Subcutaneous adipose tissue (tissue), 4 donors: ENCODE data around the gene DIP2C. TPM values are rescaled to one million over a fixed set of nuclear protein-coding genes. Genes with fewer than 3 reads are reported as not detected.

Experiments
- total RNA-seq, 4 donors: library from RNA; depleted of rRNA; stranded (reverse); fragments of >200 nt; gene quantifications; one replicate each; pipeline ENCODE4 v1.1.0, GENCODE V29; 2016
- TF ChIP-seq, protein P1 (sequence below): fragments of 450-650 bp; IDR thresholded peaks from one replicate; pipeline ENCODE4 v1.5.1; 2016; ENCODE audit warnings: low read depth, mild to moderate bottlenecking, control low read depth, antibody characterized with exemption, moderate library complexity

Gene DIP2C
- total RNA-seq, 4 donors from 2014 or later, result 32.1 to 64.0 (median 40.5) TPM

DNA sequence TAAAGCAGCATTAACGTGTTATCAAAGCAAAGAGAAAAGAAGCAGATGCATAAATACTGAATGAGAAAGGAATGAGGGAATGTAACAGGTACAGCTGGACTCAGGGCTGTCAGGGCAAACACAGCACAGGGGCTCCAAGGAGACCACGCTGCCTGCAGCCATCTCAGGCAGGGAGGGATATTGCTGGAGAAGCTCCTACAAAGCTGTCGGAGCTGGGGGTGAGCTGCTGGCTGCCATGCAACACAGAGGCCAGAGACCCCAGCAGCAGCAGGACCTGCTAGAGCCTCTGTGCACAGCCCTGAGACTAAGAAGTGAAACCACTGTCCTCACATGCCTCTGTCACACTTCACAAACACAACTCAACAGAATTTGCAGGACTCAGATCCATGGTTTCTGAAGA, 235.8 kb downstream of the DIP2C start:
- TF ChIP-seq, protein P1, sequence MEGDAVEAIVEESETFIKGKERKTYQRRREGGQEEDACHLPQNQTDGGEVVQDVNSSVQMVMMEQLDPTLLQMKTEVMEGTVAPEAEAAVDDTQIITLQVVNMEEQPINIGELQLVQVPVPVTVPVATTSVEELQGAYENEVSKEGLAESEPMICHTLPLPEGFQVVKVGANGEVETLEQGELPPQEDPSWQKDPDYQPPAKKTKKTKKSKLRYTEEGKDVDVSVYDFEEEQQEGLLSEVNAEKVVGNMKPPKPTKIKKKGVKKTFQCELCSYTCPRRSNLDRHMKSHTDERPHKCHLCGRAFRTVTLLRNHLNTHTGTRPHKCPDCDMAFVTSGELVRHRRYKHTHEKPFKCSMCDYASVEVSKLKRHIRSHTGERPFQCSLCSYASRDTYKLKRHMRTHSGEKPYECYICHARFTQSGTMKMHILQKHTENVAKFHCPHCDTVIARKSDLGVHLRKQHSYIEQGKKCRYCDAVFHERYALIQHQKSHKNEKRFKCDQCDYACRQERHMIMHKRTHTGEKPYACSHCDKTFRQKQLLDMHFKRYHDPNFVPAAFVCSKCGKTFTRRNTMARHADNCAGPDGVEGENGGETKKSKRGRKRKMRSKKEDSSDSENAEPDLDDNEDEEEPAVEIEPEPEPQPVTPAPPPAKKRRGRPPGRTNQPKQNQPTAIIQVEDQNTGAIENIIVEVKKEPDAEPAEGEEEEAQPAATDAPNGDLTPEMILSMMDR, result no peak

DNA sequence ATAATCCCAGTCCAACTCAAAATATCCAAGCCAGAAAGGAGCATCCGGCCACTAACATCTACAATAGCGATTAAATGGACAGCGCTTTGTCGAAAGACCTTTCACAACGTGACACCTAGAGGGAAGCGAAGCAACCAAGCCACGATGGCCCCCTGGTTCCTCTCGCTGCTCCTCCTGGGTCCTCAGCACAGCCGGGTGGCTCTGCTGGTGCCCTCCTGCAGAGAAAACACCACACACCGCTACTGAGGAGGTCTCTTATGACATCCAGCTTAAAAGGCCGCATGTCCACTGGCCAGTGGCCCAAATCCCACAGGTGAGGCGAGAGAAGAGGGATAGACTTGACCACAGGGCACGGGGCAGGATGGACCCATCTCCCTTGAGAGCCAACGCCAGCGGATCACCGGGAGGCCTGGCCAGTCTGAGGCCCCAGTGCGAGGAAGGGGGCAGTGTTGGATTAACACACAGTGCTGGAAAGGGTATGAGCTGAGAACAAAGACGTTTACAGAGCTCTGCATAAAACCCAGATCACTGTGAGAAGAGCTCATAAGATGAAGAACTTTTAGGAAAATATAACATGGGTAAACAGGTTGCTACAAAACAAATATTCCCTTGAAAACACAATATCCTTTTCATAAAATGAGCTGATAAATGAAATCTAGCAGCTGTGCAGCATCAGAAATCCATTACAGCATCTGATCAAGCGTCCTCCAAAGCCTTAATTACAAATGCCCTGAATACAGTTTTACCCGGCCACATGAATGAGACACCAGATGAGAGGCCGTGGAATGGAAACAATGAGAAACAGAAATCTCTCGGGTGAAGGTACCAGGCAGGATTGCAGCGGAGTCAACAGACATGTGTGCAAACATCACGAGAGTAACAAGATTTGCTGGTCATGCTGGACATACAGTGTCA, 236.7 kb downstream of the DIP2C start:
- TF ChIP-seq, protein P1, result no peak

DNA sequence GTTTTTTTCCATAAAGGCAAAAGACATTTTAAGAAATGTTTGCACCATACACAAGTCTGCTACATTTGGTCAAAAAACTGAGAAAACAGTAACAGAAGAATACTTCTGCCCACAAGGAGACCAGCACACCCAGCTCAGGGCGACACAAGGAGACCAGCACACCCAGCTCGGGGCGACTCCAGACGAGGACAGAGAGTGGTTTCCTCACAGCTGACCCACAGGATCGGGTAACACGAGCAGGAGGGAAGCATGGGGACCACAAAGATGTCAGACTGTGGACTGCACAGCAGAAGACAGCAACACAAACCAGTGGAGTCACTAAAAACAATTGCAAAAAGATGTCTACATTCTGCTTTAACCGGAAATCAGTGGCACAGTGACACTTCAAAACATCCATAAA, 237.6 kb downstream of the DIP2C start:
- TF ChIP-seq, protein P1, result no peak

DNA sequence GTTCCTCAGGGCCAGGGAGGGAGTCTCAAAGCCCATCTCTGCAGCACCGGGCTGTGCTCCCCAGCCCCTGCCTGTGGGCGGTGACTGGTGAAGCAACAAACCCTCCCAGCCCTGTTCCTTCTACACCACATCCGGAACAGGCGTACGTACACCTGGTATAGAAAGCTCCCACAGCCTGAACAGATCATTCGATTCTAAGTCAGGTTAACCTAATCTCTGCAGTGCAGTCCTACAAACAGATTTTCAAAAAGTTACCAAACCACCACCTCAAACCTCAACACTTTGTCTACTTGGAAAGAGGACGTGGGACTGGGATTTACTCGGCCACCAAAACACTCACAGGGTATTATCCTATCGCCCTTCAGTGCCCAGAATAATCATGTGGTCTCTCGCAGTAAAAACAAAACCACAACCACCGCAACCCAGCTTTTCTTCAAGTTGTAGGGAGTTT, 238.4 kb downstream of the DIP2C start:
- TF ChIP-seq, protein P1, result no peak

DNA sequence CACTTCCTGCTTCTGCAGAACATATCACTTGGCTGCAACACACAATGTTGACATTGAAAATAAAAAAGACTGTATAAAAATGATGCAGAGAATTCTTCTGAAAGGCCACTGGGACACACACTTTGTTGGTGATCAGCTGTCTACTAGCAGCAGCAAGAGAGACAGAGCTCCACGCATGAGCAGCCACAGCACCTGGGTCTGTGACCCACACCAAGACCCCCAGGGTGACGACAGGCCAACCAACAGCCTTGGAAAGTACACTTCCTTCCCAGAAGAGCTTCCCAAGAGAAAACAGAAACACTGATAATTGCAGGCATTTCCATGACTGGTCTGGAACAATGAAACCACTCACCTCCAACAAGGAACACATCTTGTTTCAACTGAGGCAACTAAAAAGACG, 239.0 kb downstream of the DIP2C start:
- TF ChIP-seq, protein P1, result no peak

DNA sequence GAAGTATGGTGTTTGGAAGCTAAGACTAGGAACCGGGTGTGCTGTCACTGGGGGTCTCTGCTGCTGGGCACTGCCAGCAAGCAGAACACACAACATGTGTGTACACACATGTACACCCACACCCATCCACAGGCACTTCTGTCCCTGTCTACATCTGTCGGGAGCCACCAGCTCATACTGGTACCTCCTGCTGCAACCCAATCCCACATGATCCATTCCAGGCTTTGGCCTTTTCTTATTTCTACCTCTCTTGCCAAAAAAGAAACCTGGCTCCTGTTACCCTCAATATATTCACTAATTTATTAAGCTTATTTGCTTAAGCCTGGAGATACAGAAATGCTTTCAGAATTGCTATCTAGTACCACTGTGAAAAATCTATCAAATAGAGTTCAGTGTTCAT, 246.0 kb downstream of the DIP2C start:
- TF ChIP-seq, protein P1, result no peak

DNA sequence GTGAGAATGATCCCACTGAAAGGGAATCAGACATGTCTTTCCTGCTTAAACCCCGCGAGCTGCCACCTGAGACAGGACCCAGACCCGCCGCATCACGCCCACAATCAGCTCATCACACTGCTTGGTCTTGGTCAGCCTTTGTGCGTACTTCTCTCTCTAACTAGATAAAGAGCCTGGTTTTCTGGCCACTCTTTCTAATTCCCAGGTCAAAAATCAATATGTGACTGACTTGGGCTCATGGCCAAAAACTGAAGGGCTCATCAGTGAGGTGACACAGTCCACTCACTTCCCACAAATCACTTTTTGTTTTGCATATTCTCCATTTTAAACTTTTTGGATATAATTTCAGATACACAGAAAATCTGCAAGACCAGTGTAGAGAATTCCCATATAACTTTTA, 247.3 kb downstream of the DIP2C start:
- TF ChIP-seq, protein P1, result no peak
